Cortex of kidney (tissue), 1 donor: ENCODE results near the gene FAM228B.

ENCODE experiments used
- DNase-seq: peaks from one replicate; lab custom pipeline; 2025; lab: John Stamatoyannopoulos, UW

The FAM228B gene

DNA sequence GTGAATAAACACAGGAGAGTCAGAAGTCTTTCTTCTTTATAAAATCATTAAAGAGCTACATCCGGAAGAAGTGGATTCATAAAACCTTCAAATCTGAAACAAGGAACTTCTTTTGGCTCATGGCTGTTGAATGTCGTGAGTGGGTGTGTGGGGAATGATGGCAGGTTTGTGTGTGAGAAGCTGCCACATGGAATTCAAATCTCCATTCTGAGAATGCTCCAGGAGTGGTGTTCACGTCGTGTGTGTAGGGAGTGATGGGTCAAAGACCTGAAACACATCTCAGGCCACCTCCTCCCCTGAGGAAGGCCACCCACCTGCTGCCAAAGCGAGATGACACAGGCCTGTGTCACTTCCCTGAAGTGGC, 80.5 kb downstream of the FAM228B start:
- no peak for DNase-seq

DNA sequence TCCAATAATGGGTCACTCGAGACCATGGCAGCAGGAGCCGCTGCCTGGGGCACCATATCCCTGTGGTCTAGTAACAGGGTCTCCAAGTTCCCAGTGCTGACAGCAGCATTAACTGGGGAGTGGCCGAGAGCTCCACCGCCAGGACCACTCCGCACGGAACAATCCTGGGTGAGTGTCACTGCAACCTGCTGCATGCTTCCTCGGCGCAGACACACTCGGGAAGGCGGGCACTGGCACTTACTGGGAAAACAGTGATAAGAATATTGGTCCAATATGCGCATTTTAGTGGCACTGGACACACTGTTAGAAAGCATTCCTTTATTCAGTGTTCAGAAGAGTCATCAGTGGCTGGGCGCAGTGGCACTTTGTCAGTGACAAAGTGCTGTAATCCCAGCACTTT, 81.2 kb downstream of the FAM228B start:
- no peak for DNase-seq

DNA sequence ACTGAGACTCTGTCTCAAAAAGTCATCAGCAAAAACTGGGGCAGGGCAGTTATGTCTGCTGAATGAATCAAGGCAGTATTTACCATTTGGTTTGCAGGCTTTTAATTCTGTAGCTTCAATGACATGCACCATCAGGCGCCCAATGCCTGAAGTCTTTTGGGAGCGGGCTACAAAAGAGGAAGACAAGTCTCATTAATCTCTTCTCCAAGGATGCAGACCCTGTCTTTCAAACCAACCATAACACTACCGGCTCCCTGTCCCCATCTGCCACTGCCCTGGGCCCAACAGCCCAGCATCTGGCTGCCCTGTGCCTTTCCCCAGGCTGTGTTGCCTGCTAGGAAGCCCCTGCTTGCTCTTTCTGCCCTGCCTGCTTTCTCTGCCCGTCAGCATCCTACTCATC, 81.9 kb downstream of the FAM228B start:
- DNase-seq = no peak

DNA sequence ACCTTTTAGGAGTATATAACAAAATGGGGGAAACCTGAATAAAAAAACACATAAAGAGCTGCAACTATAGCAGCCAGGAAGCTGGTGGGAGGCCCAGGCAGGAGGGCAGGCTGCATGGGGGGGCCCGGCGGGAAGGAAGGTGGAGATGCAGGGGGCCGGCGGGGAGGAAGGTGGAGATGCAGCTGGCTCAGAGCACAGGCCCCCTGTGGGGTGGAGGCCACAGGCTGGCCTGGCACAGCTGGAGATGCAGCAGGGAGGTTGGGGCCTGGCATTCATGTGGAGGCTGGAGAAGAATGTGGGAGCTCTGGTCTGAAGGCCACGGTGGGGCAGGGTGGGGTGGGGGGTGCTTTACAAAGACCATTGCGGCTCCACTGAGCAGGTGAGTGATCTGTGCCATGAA, 83.0 kb downstream of the FAM228B start:
- DNase-seq = no peak

DNA sequence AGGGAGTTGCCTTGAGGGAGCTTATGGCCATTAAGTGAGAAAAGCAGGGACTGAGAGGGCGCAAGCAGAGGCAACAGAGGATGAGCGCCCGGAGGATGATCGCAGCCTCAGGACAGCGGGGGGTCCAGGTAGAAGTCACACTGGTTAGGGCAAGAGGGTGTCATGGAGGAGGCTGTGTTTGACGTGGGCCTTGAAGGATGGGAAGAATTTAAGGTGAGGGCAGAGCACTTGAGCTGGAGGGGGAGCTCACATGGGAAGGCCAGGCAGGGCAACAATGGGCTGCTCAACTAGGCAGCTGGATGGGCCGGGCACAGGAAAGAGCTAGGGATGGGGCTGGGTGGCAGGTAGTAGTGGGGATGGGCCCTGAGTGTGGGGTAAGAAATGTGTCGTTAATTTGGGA, 83.4 kb downstream of the FAM228B start:
- DNase-seq = no peak

DNA sequence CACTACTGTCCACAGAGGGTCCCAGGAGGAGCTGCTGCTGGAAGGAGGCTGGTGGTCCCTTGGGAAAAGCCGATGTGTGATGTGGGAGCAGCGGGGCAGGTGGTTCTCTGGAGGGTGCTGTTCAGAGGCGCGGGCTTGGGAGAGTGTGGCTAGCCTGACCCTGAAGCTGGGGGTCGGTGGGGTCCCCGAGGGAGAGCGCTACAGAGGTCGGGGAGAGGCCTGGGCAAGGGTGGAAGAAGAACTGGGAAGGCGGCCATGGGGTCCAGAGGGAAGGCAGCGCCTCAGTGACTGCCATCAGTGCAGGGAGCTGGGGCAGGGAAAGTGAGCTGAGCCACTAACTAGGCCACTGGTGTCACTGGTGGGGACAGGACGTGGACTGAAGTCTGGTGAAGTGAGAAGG, 84.1 kb downstream of the FAM228B start:
- no peak for DNase-seq

DNA sequence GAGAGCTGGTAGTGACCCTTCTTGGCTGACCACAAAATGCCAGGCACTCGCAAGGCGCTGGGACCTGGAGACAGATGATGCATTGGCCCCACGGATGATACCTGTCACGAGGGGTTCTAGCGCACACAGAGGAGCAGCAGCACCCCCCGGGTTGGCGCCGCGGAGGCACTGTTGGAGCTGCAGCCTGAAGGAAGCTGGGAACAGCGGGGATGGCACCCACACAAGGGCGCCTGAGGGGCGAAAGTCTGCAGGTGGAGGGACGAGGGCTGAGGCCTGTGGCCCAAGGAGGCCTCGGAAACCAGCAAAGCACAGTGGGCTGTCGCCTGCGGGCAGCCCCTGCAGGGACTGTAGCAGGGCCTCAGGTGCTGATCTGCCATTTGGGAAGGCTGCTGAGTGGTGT, 85.2 kb downstream of the FAM228B start:
- no peak for DNase-seq

DNA sequence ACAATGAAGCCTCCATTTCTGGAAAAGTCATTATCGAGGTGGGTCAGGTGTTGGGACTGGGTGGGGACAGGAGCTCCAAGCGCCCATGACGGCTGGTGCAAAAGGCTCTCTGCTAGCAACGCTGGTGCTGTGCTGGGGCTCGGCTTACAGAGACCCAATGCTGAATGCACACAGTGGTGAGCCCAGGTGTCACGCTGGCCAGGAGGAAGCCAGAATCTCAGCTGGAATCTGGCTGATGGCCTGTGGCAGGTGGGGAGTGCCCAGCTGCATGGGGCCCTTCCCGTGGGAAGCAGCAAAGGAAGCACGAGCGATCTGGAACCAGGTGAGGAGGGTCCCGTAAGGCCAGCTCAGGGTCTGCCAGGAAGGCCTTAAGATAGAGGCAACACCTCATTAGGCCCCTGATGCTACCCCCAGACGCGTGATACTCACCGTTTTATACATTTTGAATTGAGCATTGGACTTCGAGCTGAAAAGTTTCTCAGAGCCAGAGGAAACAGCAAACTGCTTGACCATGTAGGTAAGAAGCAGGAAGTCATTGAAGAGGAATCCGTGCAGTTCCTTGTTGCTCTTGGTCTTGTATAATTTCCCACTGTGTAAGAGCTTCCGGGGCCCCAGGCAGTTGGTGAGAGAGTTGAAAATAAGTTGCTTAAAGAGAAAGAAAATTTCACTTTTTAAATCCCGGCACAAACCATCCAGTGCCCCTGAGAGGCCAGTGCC, 86.3 kb downstream of the FAM228B start:
- DNase-seq = no peak

DNA sequence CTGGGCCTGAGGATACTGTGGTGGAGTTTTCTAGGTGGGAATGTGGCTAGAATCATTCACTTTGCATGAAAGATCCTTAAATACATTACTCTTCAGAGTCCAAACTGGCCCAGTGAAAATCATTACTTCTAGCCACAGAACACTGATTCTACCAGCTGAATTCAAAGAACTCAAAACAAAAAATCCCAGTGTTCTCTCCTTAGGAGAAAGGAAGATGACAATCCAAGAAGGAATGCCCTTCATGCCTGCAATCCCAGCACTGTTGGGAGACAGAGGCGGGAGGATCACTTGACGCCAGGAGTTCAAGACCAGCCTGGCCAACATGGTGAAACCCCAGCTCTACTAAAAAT, 86.8 kb downstream of the FAM228B start:
- no peak for DNase-seq

DNA sequence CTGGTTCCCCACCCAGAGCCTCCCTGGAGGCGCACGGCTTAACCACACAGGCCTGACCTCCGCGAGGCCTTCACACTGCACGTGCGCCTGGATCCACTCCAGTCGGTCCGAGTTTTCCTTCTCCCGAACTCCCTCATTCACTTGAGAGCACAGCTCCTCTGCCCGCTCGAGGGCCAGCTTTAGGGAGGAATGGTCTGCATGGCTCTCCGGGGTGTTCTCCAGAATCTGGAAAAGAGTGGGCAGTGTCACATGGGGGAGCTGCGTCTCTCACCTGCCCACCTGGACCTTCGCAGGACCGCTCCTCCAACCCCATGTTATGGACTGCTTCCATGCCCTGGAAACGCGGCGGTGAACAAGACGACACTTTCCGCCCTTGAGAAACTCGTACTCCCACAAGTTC, 87.5 kb downstream of the FAM228B start:
- no peak for DNase-seq

DNA sequence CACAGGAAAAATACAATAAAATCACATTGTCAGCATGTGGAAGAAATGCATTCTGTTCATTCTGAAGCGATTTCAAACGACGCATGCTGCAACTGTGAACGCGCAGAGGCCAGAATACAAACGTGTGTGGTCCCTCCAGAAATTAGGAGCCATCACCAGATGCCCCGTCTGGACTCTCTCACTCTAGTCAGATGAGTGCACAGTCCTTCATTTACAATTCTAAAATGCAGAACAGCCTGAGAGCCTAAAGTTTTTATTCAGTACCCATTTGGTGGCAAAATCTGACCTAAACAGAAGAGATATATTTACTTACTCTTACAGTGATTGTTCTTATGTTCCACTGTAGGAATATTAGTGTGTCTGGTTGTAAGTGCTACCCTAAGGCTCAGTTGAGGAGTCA, 88.1 kb downstream of the FAM228B start:
- DNase-seq = no peak

DNA sequence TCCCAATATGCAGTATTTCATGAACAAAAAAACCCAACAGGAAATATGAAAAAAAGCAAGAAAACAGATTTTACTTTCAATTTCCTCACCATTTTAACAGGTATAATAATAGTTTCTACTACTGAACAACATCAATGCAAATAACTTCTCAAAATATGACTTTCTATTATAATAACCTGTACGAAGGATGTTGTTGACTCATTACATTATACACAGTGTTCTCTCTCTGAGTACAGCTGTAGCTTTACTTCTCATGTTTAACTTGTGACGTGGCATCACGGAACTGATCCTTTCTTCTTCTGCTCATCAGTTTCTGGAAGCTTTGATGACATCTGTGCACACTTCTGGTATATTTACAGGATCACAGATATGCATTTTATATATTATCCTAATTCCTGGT, 91.6 kb downstream of the FAM228B start:
- no peak for DNase-seq
